BE2C (cell line): ENCODE measurements around the gene CPS1.

Source experiments
- DNase-seq: peaks from one replicate; pipeline ENCODE4 v3.0.0-alpha.2; 2020
- H3K27me3 ChIP-seq: fragments of 250-450 bp; sonication (Bioruptor Pico); 2 replicates; pipeline ENCODE4 v1.5.1; 2020; ENCODE audit warnings: mild to moderate bottlenecking
- H3K36me3 ChIP-seq: fragments of 250-450 bp; sonication (Bioruptor Pico); 2 replicates; pipeline ENCODE4 v1.5.1; 2020; ENCODE audit warnings: mild to moderate bottlenecking
- H3K4me1 ChIP-seq: fragments of 250-450 bp; sonication (Bioruptor Pico); 2 replicates; pipeline ENCODE4 v1.5.1; 2020
- H3K4me3 ChIP-seq: 2 replicates; pipeline ENCODE4 v1.5.1; 2011; ENCODE audit warnings: low read depth, low read length
- H3K9me3 ChIP-seq: fragments of 250-450 bp; sonication (Bioruptor Pico); 2 replicates; pipeline ENCODE4 v1.5.1; 2020
- TF ChIP-seq, protein P1 (sequence below): IDR thresholded peaks from 2 replicates; pipeline ENCODE4 v1.5.1; 2012; ENCODE audit warnings: mild to moderate bottlenecking, low read depth, low read length

The CPS1 gene

DNA sequence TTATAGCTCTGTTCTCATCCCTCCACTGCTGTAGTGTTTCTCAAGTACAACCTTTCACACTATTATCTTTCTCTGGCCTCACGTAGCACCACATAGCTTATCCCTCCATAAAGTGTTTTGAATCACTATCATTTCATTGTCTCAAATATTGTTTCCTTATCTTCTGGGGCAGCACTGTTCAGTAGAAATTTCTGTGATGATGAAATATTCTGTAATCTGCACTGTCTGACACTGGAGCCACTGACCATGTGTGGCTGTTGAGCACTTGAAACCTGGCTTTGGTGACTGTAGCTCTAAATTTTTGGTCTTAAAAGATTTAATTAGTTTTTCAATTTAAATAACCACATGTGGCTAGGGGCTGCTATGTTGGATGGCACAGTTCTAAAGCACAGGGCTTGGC, 78.9 kb downstream of the CPS1 start:
- H3K4me1 ChIP-seq = no peaks in the 10 kb centered on the region; the same call in 1 of the 2 replicates
- TF ChIP-seq, protein P1, sequence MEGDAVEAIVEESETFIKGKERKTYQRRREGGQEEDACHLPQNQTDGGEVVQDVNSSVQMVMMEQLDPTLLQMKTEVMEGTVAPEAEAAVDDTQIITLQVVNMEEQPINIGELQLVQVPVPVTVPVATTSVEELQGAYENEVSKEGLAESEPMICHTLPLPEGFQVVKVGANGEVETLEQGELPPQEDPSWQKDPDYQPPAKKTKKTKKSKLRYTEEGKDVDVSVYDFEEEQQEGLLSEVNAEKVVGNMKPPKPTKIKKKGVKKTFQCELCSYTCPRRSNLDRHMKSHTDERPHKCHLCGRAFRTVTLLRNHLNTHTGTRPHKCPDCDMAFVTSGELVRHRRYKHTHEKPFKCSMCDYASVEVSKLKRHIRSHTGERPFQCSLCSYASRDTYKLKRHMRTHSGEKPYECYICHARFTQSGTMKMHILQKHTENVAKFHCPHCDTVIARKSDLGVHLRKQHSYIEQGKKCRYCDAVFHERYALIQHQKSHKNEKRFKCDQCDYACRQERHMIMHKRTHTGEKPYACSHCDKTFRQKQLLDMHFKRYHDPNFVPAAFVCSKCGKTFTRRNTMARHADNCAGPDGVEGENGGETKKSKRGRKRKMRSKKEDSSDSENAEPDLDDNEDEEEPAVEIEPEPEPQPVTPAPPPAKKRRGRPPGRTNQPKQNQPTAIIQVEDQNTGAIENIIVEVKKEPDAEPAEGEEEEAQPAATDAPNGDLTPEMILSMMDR = no peak
- no peaks in the 10 kb centered on the region for H3K9me3 ChIP-seq
- H3K36me3 ChIP-seq = no peaks in the 10 kb centered on the region
- no peaks in the 10 kb centered on the region for H3K27me3 ChIP-seq
- H3K4me3 ChIP-seq = no peak overlapping the region
- DNase-seq = no peak

DNA sequence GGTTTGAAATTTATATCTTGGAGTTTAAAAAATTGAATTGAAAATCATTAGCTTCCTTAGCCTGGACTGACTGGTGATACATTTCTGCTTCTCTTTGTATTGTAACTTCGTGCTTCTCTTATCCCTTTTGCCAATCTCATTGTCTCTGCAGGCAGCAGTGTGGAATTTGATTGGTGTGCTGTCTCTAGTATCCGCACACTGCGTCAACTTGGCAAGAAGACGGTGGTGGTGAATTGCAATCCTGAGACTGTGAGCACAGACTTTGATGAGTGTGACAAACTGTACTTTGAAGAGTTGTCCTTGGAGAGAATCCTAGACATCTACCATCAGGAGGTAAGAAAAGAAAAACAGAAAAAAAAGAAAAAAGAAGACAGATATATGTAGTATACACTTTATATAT, 85.9 kb downstream of the CPS1 start:
- TF ChIP-seq, protein P1 = no peak
- H3K36me3 ChIP-seq = no peaks in the 10 kb centered on the region
- DNase-seq = no peak
- no peaks in the 10 kb centered on the region for H3K4me1 ChIP-seq
- no peaks in the 10 kb centered on the region for H3K27me3 ChIP-seq
- no peak overlapping the region for H3K4me3 ChIP-seq
- no peaks in the 10 kb centered on the region for H3K9me3 ChIP-seq

DNA sequence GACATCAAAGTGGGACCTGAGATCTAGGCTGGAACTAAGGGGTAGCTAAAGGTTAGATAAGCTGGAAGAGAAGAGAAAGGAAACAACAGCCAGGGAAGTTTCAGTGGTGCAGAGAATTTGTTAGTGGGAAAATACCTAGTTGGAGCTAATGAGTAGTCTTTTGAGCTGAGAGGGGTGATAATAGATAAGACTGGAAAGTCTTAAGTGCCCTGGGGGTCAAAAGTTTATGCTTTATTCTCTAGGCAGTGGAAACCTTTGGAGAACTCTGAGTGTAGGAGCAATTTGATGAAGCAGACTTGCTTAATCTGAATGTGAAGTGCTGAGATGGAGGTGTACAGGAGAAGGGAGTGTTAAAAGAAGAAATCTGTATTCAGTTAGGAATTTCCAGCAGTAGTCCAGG, 90.8 kb downstream of the CPS1 start:
- TF ChIP-seq, protein P1 = no peak
- Histone ChIP-seq H3K4me3 (no peak overlapping the region), H3K9me3 (no peaks in the 10 kb centered on the region), H3K4me1 (no peaks in the 10 kb centered on the region), H3K27me3 (no peaks in the 10 kb centered on the region), H3K36me3 (no peaks in the 10 kb centered on the region)
- no peak for DNase-seq

DNA sequence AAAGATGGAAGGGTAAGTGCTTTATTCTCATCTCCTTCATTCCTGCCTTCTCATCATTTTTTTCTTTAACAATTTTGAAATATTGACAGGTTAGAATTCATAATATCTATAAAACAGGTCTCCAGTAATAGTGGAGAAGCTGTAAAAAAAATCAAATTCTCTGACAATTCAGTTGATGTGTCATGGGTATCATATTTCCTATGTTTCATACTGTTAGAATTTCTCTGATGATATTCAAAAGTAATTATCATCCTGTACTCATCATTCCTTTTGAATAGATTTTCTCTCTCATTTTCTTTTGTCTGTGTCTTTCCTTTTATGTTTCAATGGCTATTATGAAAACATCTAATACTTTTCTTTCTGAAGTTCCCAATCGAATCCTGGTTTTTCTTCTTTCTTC, 97.7 kb downstream of the CPS1 start:
- Histone ChIP-seq H3K4me1 (no peaks in the 10 kb centered on the region), H3K27me3 (no peaks in the 10 kb centered on the region), H3K4me3 (no peak overlapping the region), H3K9me3 (no peaks in the 10 kb centered on the region), H3K36me3 (no peaks in the 10 kb centered on the region)
- TF ChIP-seq, protein P1 = no peak
- no peak for DNase-seq

DNA sequence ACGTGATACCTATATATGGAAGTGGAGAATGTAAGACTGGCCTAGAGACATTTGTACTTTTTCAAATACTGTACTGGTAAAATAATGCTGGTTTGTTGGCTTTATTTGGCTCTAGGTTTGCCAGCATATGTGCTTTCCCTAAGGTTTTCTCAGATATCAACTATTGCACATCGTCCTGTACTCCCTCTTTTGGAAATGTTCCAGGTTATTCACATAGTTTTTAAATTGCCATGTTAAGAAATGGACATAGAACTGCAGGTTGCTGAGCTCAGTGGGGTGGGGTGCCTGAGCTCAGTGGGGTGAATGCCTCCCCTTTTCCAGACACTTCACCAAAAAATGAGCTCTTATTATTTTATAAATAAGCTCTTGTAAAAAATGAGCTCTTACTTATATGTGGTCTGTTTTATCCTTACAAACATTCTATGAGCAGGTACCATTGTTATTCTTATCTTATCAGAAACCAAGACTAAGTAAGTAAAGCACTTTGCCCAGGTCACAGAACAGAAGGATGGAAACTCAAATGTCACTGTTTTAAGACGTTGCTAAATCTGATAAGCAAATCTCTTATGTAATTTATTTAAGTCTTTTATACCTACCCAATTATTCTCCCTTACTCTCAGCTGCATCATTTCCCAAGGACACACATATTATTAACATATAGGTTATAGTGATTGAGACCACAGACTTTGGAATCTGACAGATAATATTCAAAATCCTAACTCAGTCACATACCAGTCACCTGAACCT, 99.0 kb downstream of the CPS1 start:
- no peaks in the 10 kb centered on the region for H3K4me1 ChIP-seq
- H3K36me3 ChIP-seq = no peaks in the 10 kb centered on the region
- TF ChIP-seq, protein P1 = no peak
- DNase-seq = no peak
- no peaks in the 10 kb centered on the region for H3K27me3 ChIP-seq
- no peaks in the 10 kb centered on the region for H3K9me3 ChIP-seq
- no peak overlapping the region for H3K4me3 ChIP-seq

DNA sequence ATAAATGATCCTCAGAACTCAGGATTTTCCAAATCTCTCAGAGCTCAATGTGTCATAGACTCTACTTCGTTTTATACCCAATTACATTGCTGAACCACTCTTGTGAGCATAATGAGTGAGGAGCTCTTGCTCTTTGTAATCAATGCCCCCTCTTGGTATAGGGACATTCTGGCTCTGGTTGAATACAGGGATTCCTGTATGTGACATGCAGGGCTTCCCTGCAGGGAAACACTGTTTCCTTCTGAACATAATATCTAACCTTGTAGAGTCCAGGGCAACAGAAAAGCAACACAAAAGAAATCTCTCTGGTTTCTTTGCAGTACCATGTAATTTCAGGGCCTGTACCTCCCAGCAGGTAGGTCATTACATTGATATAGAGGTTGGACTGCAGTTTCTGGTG, 101.5 kb downstream of the CPS1 start:
- Histone ChIP-seq H3K4me3 (no peak overlapping the region), H3K27me3 (no peaks in the 10 kb centered on the region), H3K4me1 (no peaks in the 10 kb centered on the region), H3K36me3 (no peaks in the 10 kb centered on the region), H3K9me3 (no peaks in the 10 kb centered on the region)
- no peak for DNase-seq
- TF ChIP-seq, protein P1 = no peak
